ENCODE measurements around the gene BEX5. TPM values are rescaled to one million over a fixed set of nuclear protein-coding genes. Genes with fewer than 3 reads are reported as not detected.

BEX5 gene
- total and polyA plus RNA-seq, 2 donors (not counting 3 experiments of a cell fraction or from before 2014, with no cell fraction given): 0.88 TPM; not detected in 1

DNA sequence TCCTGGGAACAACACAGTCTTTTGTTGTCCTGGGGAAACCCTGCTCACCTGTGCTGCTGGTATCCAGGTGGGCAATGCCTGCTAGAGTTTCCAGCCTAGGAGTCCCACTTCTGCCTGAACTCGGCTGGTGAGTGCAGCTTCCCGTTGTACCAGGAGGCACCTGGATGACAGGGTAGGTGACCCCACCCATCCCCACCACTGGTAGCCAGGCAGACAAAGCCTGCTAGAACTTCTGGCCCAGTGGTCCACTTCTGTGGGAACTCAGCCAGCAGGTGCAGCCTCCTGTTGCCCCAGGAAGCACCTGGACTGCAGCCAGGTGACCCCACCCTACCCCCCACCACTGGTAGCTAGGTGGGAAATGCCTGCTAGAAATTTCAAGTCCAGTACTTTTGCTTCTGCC is 40.0 kb downstream of the BEX5 start:
- ChIA-PET POLR2A (no interaction called here), CTCF (no interaction called here)
- dilution Hi-C loops (cut with MboI; ENCODE audit: extremely low pct_ligation_motif_present, low sequenced_read_pairs) (no loop called here), intact Hi-C loops (cut with micrococcal nuclease) (no loop called here)
- H3K4me1 ChIP-seq (ENCODE audit: control insufficient read depth, extremely low read depth, insufficient read depth, low read length): no peaks in the 10 kb centered on the region
- H3K79me2 ChIP-seq (ENCODE audit: control insufficient read depth, insufficient read depth, low read length): no peaks in the 10 kb centered on the region
- TF ChIP-seq POLR2A (IDR thresholded peaks at IDR 0.05; ENCODE audit: low read depth, low read length) (no peak), GATA2 (IDR thresholded peaks at IDR 0.05; ENCODE audit: insufficient read depth, insufficient read length, low read depth, low read length) (no peak), JUN (IDR thresholded peaks at IDR 0.05; ENCODE audit: borderline replicate concordance, insufficient read depth, insufficient read length, low read depth) (no peak), FOS (IDR thresholded peaks at IDR 0.05; ENCODE audit: borderline replicate concordance, insufficient read depth, low read length) (no peak), CTCF (IDR thresholded peaks at IDR 0.05; ENCODE audit: extremely low read depth in 1 of 2, insufficient read depth in 1 of 2, low read depth in 1 of 2, low read length in 2 of 2) (no peak)
- TF ChIP-seq, protein P1, sequence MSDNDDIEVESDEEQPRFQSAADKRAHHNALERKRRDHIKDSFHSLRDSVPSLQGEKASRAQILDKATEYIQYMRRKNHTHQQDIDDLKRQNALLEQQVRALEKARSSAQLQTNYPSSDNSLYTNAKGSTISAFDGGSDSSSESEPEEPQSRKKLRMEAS (IDR thresholded peaks at IDR 0.05; ENCODE audit: insufficient read depth, insufficient read length): no peak
- no peaks in the 10 kb centered on the region for H4K20me1 ChIP-seq (replicated peaks; ENCODE audit: control insufficient read depth, extremely low read depth, insufficient read depth, low read length)
- DNase-seq (ENCODE audit: low read depth, low spot score): no peak
- H3K9me1 ChIP-seq (replicated peaks; ENCODE audit: control insufficient read depth, extremely low read depth, insufficient read depth, low read length): no peaks in the 10 kb centered on the region
- no peak overlapping the region for H3K4me3 ChIP-seq (replicated peaks in 1 of 3; ENCODE audit: insufficient read depth in 1 of 3, low read depth in 1 of 3, low read length in 3 of 3)
- H3K27me3 ChIP-seq (ENCODE audit: control insufficient read depth in 2 of 2, insufficient read depth in 2 of 2, low read length in 2 of 2): no peaks in the 10 kb centered on the region
- BruUV-seq (replicated peaks): no TSS peak
- no peaks in the 10 kb centered on the region for H3K36me3 ChIP-seq (ENCODE audit: control insufficient read depth in 2 of 2, extremely low read depth in 1 of 2, insufficient read depth in 2 of 2, low read length in 2 of 2)
- no peak overlapping the region for H3K27ac ChIP-seq (ENCODE audit: insufficient read depth, low read depth, low read length)
- FAIRE-seq: no peak
- H3K4me2 ChIP-seq (ENCODE audit: insufficient read depth, low read length): no peak overlapping the region
- H3K9ac ChIP-seq (replicated peaks; ENCODE audit: extremely low read depth, insufficient read depth, low read length): no peak overlapping the region
- no peaks in the 10 kb centered on the region for H3K9me3 ChIP-seq (replicated peaks; ENCODE audit: control insufficient read depth, insufficient read depth, low read length)
- no peak overlapping the region for H2AFZ ChIP-seq (ENCODE audit: low read depth, low read length)

- no peak for TF ChIP-seq MYC (IDR thresholded peaks at IDR 0.05; ENCODE audit: low read depth, low read length)
- no peak for TF ChIP-seq GATA2 (IDR thresholded peaks at IDR 0.05; ENCODE audit: insufficient read depth, insufficient read length, low read depth, low read length)
- no peak for TF ChIP-seq JUN (IDR thresholded peaks at IDR 0.05; ENCODE audit: borderline replicate concordance, insufficient read depth, insufficient read length, low read depth)
- TF ChIP-seq CTCF (IDR thresholded peaks at IDR 0.05; ENCODE audit: extremely low read depth in 1 of 2, insufficient read depth in 1 of 2, low read depth in 1 of 2, low read length in 2 of 2): no peak
- TF ChIP-seq POLR2A (IDR thresholded peaks at IDR 0.05; ENCODE audit: low read depth, low read length): no peak
- no peak for TF ChIP-seq POLR2AphosphoS5 (IDR thresholded peaks at IDR 0.05; ENCODE audit: insufficient read depth, low read depth, low read length)
- Histone ChIP-seq H3K4me1 (ENCODE audit: control insufficient read depth, extremely low read depth, insufficient read depth, low read length) (no peaks in the 10 kb centered on the region), H3K27me3 (ENCODE audit: control insufficient read depth in 2 of 2, insufficient read depth in 2 of 2, low read length in 2 of 2) (no peaks in the 10 kb centered on the region), H3K9ac (replicated peaks; ENCODE audit: extremely low read depth, insufficient read depth, low read length) (no peak overlapping the region), H4K20me1 (replicated peaks; ENCODE audit: control insufficient read depth, extremely low read depth, insufficient read depth, low read length) (no peaks in the 10 kb centered on the region), H2AFZ (ENCODE audit: low read depth, low read length) (no peak overlapping the region), H3K27ac (ENCODE audit: insufficient read depth, low read depth, low read length) (no peak overlapping the region), H3K36me3 (ENCODE audit: control insufficient read depth in 2 of 2, extremely low read depth in 1 of 2, insufficient read depth in 2 of 2, low read length in 2 of 2) (no peaks in the 10 kb centered on the region), H3K9me3 (replicated peaks; ENCODE audit: control insufficient read depth, insufficient read depth, low read length) (no peaks in the 10 kb centered on the region), H3K4me3 (replicated peaks in 1 of 3; ENCODE audit: insufficient read depth in 1 of 3, low read depth in 1 of 3, low read length in 3 of 3) (no peak overlapping the region), H3K79me2 (ENCODE audit: control insufficient read depth, insufficient read depth, low read length) (no peaks in the 10 kb centered on the region), H3K9me1 (replicated peaks; ENCODE audit: control insufficient read depth, extremely low read depth, insufficient read depth, low read length) (no peaks in the 10 kb centered on the region), H3K4me2 (ENCODE audit: insufficient read depth, low read length) (no peak overlapping the region)
- BruUV-seq (replicated peaks): no TSS peak
- no peak for DNase-seq (ENCODE audit: low read depth, low spot score)
- no peak for FAIRE-seq
- intact Hi-C loops (cut with micrococcal nuclease) (no loop called here), dilution Hi-C loops (cut with MboI; ENCODE audit: extremely low pct_ligation_motif_present, low sequenced_read_pairs) (no loop called here)
- POLR2A ChIA-PET: no interaction called here
- CTCF ChIA-PET: no interaction called here
These were observed 42.4 kb downstream of the BEX5 start for GRCh38 chrX:102113367-102113766.
